A673 (cell line): ENCODE data around the gene DLG5.

Experiments used
- EZH2 ChIP-seq: fragments of 200-600 bp; sonication (generic); IDR thresholded peaks from 2 replicates; pipeline ENCODE4 v1.6.1; 2017; ENCODE audit warnings: borderline replicate concordance, low read depth, mild to moderate bottlenecking, mixed read lengths, antibody characterized with exemption, low read length; ENCODE audit not compliant: poor library complexity, severe bottlenecking
- TF ChIP-seq, protein P1 (sequence below): fragments of 300-800, 200-600 bp; sonication (generic); conservative IDR thresholded peaks from 2 replicates; pipeline ENCODE4 v1.5.1; 2017; ENCODE audit warnings: low read depth, mild to moderate bottlenecking, antibody characterized with exemption, low read length, moderate library complexity, mixed read lengths

DNA sequence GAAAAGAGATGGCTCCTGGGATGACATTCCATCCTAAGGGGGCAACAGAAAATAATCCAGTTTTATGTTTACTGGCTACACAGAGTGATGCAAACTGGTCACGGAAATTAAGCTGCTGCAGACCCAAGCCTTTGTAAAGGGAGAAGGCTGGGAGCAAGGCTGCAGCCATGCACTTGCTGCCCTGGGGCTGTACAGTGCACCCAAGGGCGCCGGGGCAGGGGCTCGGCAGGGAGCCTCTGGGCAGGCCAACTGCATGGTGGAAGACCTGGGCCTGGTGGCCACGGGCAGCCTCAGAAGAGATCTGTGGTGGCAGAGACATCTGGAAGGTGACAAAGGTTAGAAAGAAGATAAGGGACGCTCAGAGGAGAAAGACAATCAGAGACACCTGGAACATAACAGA is 113.8 kb downstream of the DLG5 start:
- TF ChIP-seq, protein P1, sequence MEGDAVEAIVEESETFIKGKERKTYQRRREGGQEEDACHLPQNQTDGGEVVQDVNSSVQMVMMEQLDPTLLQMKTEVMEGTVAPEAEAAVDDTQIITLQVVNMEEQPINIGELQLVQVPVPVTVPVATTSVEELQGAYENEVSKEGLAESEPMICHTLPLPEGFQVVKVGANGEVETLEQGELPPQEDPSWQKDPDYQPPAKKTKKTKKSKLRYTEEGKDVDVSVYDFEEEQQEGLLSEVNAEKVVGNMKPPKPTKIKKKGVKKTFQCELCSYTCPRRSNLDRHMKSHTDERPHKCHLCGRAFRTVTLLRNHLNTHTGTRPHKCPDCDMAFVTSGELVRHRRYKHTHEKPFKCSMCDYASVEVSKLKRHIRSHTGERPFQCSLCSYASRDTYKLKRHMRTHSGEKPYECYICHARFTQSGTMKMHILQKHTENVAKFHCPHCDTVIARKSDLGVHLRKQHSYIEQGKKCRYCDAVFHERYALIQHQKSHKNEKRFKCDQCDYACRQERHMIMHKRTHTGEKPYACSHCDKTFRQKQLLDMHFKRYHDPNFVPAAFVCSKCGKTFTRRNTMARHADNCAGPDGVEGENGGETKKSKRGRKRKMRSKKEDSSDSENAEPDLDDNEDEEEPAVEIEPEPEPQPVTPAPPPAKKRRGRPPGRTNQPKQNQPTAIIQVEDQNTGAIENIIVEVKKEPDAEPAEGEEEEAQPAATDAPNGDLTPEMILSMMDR: no peak
- no peak for TF ChIP-seq EZH2
